HG02852 (cell line): ENCODE results near the gene PRLH.

ENCODE experiments used
- ATAC-seq: cut with Tn5 transposase; IDR thresholded peaks from one replicate; pipeline ENCODE4 v1.9.1; 2021; ENCODE audit warnings: mild to moderate bottlenecking, moderate library complexity; ENCODE audit not compliant: unreplicated experiment

The PRLH gene

DNA sequence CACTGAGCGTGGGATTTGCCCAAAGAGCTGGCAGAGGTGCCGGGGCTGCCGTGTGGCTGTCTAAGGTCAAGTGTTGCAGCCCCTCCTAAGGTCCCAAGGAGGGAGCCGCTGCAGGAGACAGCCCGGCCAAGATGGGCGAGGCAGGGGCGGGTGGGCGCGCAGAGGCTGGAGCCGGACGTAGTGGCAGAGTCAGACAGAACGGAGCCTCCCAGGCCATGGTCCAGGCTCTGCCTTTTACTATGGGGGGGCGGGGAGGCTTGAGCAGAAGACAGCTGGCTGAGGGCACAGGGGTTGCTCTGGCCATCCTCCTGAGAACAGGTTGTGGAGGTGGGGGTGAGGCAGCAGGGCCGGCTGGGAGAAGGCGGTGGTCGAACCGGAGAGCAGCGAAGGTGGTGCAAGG is 27.5 kb upstream of the PRLH start:
- ATAC-seq: no peak

DNA sequence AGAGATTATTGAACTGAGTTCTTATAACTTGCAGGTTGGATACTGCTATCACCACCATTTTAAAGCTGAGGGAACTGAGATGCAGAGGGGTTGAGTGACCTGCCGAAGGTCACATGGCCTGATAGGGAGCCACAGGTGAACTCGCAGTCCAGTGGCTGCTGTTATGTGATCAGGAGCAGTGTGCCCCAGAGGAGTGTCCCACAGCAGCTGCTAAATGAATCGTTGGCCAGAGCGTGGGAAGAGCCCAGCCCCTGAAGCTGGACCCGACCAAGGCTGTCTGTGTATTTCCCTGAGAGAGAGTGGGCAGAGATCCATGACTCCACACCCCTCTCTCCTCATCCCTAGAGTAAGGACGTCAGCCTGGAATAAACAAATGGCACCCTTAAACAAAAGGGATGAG is 26.7 kb upstream of the PRLH start:
- ATAC-seq: no peak

DNA sequence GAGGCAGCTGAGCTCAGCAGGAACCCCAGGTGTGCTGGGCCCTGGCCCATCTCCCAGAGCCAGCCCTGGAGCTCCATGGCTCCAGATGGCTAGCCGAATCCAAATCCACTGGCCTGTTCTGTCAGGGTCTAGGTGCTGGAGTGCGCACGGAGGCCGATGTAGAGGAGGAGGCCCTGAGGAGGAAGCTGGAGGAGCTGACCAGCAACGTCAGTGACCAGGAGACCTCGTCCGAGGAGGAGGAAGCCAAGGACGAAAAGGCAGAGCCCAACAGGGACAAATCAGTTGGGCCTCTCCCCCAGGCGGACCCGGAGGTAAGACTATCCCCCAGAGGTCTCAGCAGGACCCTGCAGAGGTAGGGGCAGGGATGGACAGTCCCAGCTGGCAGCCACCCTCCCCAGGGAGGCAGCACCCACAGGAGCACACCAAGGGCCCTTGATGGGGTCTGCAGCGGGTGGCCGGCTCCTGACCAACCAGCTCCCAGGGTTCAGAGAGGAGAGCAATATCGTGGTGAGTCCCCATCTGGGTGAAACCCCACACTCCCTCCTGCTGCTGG is 26.1 kb upstream of the PRLH start:
- ATAC-seq: no peak

DNA sequence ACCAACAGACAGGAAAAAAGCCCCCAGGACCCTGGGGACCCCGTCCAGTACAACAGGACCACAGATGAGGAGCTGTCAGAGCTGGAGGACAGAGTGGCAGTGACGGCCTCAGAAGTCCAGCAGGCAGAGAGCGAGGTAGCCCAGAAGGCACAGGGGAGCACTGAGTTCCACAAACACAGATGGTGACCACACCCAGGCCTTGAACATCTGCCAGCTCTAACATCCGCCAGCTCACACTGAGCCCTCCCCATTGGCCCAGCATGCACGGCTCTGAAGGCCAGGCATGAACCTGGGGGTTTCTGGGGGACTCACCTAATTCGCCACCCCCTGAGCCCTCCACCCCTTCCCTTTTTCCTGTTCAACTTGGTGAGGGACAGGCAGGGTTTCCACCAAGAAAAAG is 25.6 kb upstream of the PRLH start:
- ATAC-seq: no peak

DNA sequence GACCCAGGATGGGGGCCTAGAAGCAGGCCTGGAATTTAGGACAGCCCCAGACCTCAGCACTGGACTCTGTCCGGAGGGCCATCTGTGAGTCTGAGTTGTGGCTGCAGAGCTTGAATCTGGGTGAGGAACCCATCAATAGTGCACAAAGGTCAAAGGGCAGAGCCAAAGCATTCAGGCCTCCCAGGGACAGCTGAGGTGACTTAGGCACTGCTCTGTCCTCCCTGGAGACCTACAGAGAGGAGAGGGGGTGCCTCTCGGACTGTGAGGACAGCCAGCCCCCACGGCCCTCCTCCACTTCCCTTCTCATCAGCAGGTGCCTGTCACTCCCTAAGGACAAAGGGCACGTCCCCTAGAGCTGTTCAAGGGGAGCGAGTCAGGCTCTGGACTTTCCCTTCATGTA is 25.1 kb upstream of the PRLH start:
- no peak for ATAC-seq

DNA sequence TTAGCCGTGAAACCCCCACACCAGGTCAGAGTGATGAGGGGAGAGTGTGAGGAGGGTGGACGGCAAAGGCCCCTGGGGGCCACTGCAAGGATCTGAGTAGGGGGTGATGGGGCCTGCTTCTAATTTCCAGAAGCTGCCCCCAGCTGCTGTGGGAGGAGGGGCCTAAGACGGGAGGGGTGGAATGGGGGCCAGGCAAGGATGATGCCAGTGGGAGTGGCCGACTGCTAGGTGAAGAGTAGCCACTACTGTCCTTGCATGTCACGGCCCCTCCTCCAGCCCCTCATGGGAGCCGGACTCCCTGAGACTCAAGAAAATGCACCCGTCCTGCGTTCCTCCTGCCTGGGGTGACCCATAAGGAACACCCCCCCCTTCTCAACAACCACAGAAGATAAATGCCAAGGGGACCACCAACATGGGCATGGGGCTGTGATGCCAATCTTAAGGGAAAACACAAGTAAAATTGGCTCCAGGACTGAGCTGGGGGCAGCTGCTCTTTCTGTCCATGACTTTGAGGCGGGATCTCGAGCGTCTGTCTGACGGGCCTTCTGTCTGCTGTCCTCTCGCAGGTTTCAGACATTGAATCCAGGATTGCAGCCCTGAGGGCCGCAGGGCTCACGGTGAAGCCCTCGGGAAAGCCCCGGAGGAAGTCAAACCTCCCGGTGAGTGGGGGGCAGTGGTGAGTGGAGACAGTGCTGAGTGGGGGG is 24.2 kb upstream of the PRLH start:
- ATAC-seq: no peak

DNA sequence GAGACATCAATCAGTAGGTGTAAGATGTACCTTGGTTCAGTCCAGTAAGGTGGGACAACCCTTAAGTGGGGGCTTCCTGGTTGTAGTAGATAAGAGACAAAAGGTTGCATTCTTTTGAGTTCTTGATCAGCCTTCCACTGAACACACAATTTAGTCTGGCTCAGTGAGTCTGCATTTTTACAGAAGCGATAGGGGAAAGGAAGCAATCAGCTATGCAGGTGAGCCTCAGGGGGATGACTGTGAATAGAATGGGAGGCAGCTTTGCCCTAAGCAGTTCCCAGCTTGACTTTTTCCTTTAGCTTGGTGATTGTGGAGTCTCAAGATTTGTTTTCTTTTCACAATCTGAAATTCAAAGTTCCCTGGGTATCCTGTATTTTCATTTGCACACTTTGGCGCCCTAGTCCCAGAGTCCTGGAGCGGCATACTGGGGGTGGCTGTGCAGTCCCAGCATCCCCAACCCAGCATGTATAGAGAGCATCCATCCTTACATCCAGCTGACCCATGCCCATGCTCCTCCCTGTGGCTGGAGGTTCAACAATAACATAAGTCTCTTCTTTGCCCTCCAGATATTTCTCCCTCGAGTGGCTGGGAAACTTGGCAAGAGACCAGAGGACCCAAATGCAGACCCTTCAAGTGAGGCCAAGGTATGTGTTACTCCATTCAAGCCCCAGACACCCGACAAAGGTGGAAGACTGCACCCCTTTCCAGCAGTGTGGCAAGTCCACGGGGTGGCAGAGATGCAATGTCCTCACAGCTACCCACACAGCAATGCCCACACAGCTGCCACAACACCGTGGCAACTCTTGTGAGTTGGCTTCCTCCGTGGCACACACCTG is 20.1 kb upstream of the PRLH start:
- no peak for ATAC-seq

DNA sequence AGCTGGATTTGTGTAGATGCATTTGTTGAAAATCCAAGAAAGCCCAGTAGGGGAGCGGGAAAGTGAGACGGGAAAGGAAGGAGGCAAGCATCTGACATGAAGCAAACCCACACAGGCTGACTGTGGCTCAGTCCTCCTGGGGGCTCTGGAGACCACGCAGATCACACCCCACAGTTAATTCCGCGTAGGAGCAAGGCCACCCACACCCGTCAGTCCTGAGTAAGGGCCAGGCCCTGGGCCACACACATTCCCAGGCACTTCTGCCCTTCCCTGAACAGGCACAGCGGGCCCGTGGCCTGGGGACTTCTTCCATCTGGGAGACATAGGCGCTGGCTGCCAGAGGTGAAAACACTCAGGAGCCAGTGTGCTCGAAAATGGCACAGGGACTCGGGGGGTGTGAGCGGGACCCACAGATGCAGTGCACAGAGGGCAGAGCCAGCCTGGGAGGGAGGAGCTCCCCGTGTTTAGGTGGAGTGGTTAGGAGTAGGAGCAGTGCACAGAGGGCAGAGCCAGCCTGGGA is 19.4 kb upstream of the PRLH start:
- no peak for ATAC-seq

DNA sequence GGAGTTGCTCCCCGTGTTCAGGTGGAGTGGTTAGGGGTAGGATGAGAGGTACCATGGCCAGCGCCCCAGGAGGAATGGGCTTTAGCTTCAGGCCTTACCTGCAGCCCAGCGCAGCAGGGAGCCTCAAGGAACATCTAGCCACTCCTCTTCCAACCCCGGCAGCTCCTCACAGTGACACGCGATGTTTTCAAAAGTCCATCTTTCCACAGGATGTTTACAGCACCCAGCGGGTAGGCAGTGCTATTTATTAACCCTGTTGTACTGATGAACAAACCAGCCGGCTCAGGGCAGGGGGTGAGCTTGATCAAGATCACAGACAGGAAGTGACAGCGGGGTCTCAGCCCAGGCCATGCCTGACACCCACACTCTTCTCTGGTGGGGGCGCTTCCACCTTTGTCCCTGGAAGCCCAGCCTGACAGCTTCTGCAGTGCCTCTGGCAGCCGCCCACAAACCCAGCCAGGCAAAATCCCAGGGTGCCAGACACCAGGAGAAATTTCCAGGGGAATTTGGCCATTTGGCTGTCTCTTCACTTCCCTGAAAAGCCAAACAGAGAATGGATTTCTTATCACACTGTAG is 18.4 kb upstream of the PRLH start:
- ATAC-seq: no peak

DNA sequence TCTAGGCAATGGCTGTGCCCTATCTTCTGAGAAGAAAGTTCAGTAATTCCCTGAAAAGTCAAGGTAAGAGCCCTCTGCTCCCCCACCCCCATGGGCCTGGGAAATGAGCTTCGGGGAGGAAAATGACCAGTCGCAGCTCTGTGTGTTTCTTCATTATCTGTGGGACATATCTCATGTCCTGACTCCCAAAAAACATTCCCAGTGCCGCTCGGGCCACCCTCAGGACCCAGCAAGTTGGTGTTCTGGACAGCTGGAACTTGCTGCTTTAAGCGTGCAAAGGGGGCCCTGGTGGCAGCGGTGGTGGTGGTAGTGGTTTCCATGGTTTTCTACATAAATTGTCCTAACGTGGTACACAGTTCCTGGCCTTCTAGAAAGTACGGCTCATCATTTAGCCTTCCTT is 17.2 kb upstream of the PRLH start:
- no peak for ATAC-seq

DNA sequence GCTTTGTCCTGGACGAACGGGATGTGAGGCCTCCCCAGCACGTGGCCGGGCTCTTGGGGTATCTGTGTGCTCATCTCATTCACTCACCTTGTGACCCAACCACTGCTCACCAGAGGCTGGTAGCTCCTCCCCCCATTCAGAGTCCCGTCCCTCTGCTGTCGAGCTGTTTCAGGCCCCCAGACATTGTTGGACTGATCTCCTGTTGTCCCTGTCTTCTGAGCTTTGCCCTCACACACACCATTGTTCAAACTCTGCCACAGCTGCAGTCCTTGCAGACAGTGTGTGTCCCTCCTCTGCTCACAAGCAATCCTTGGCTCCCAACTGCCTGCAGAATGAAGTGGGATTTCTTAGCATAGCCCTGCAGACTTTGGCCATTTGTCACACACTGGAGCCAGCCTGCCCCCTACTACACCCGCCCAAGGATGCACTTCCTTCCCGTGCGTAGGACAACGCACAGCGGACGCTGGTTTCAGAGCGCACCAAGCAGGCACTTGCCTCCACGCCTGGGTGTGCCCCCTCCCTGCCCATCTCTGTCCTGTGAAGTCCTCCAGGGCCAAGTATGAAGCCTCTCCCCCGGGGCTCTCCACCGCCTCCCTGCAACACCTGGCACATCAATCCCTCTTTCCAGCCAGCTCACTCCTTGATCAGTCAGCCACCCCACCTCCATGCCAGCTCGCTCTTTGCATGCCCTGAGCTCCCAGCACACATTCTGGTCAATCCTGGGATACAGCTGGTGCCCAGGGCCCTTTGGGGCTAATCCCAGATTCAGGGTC is 16.5 kb upstream of the PRLH start:
- ATAC-seq: no peak

DNA sequence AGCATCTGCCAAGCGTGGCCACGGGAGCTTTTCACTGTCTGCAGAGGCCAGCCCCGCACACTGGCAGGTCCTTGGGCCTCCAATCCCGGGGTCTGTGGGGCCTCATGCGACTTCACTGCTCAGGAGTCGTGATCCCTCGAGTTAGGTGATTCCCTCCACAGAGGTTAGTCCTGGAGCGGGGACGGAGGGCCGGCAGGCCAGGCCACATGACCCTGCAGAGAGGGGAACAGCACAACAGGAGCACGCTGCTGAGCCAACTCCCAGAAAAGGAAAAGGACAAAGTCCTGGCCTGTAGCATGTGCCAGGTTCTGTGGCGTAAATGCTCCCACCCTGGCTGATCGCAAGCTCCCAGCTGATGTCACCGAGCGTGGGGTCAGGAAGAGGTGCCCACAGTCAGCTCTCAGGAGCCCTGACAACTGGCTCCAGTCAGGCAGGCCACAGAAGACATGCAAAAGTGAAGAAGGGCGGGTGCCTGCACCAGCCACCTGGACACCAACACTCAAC is 15.3 kb upstream of the PRLH start:
- ATAC-seq: no peak

DNA sequence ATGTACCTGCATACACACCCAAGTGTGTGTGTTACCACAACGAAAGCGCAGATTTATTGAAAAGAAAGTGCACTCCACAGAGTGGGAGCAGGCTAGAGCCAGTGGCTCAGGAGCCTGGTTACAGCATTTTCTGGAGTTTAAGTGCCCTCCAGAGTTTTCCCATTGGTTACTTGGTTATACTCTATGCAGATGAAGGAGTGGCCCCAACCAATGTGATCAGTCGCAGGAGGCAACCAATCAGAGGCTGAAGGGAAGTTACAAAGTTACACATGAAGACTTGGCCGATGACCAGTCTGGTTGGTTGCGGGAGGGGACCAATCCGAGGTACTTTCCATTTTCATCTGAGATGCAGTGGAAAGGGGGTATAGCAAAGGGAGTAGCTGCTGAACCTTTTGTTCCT is 13.5 kb upstream of the PRLH start:
- ATAC-seq: no peak

DNA sequence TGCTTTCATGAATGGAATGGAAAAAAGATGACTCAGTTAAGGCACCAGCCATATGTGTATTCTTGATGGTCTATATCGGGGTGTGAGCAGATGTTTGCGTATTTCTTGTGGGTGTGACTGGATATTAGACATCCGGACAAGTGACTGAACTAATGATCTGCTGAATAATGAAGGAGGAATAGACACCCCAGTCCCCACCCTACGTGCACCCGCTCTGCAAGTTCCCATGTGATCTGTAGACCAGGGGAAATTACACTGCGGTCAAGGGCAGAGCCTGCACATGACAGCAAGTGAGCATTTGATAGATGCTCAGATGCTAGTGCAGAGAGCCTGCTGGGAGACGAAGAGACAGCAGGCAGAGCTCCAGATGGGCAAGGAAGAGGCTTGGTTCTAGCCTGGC is 12.4 kb upstream of the PRLH start:
- ATAC-seq: no peak

DNA sequence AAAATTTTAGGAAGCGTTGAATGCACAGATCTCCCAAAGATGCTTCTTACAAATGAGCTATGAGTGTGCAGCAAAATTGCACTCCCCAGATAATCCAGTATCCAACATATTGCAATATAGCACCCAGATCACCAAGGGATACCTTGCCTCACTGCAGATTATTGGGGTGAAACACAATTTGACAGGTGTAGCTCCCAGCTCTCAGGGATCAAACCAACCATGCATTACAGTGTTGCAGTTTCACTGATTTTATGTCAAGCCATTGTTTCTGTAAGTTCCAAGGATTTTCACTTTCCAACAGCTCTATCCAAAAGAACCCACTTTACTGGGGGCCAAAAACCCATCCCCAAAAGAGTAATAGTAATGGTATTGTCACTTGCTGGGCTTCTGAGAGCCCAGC is 10.8 kb upstream of the PRLH start:
- no peak for ATAC-seq

DNA sequence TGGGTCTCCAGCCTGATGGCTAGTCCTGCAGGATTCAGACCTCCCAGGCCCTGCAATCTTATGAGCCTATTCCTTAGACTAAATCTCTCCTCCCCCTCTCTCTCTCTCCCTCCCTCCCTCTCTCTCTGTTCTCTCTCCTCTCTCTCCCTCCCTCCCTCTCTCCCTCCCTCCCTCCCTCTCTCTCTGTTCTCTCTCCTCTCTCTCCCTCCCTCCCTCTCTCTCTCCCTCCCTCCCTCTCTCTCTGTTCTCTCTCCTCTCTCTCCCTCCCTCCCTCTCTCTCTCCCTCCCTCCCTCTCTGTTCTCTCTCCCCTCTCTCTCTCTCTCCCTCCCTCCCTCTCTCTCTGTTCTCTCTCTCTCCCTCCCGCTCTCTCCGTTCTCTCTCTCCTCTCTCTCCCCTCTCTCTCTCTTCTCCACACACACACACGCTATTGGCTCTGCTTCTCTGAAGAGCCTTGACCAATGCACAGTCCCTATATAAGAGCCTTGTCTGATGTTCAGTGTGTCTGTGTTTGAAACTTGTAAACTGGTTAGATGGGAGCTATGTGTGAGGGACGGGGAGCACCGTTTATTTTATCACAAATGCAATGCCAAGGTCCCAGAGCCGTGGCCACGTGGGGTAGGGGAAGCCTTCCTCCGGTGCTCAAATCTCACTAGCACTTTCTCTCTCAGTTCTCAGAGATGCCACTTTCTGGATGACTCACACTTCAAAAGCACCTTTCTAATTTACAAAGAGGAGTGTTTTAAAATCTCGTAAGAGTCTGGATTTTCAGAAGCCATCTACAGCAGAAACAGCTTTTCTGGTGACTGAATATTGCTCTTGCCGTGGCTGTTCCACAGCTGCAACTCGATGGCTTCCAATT is 9.4 kb upstream of the PRLH start:
- peak; percentile 92 for ATAC-seq

DNA sequence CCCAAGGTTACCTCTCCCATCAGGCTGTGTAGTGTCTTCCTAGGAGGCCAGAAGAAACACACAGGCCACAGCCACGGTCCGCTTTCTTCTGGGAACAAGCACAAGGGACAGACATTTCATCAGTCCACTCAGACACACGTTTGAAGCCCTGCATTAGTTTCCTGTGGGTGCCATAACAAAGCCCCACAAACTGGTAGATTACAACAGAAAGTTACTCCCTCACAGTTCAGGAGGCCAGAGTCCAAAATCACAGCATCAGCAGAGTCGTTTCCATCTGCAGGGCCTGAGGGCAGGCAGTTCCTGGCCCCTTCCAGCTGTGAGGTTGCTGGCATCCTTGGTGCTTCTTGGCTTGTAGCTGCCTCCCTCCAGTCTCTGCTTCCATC is 8.8 kb upstream of the PRLH start:
- ATAC-seq: peak; percentile 30

DNA sequence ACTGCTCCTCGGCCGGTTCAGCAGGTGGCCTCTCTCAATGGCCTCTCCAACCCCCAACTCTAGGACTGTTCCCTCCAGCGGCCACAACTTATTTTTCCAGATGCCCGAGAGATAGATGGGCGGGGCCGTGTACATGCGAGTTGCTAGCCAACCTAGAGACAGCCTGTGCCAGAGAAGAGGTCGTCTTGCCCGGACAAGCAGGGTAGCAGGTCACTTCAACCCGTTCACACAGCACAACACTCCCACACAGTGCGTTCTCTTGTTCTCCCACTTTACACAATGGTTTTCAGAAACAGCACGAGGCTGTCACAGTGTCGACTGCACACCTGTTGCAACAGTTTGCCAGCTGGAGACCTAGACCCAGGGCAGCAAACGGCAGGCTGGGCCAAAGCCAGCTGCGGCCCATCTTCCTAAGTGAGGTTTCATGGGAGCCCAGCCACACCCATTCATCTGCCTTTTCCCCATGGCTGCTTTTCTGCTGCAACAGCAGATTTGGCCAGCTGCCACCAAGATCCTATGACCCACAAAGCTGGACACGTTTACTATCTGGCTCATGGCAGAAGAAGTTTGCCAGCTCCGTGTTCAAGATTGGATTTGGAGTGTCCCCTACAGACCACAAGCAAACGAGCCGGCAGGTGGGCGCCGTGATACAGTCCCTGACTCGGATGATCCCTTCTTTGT is 7.3 kb upstream of the PRLH start:
- no peak for ATAC-seq

DNA sequence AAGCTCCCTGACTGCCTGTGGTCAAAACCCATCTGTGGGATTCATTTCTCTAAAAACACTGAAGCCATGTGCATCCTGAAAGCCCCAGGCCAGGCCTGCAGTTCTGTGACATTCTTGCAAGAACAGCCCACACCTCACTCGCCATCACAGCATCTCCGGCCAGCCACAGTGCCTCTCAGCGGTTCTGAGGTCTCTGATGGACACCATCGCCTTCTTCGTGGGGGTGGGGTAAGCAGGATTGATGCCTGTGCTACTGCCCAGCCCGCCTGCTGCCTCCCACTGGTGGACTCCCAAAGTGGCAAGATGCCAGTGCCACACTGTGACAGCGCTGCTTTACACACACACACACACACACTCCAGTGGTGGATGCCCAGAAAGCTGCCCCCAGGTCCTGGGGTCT is 5.2 kb upstream of the PRLH start:
- no peak for ATAC-seq
